SK-N-MC (cell line): ENCODE measurements around the gene PGAM5.

Experiments
- DNase-seq: peaks from one replicate; pipeline ENCODE4 v3.0.0-alpha.2; 2011; ENCODE audit warnings: low read depth, low spot score
- H3K27ac ChIP-seq: fragments of 200-600 bp; sonication (generic); 2 replicates; pipeline ENCODE4 v1.5.1; 2016; ENCODE audit warnings: mixed run types
- H3K36me3 ChIP-seq: fragments of 200-600 bp; sonication (generic); 2 replicates; pipeline ENCODE4 v1.6.1; 2017; ENCODE audit warnings: antibody characterized with exemption, low read length, mixed read lengths; ENCODE audit not compliant: insufficient read depth
- H3K4me3 ChIP-seq: fragments of 200-600 bp; sonication (generic); 2 replicates; pipeline ENCODE4 v1.5.1; 2016
- H3K9ac ChIP-seq: fragments of 200-600 bp; sonication (generic); 2 replicates; pipeline ENCODE4 v1.8.0; 2017; ENCODE audit warnings: mixed run types, mixed read lengths; ENCODE audit not compliant: insufficient read length
- H3K9me3 ChIP-seq: fragments of 200-600 bp; sonication (generic); 2 replicates; pipeline ENCODE4 v1.6.1; 2017; ENCODE audit warnings: low read depth, mild to moderate bottlenecking, antibody characterized with exemption, low read length, moderate library complexity, mixed read lengths
- EZH2 ChIP-seq: fragments of 200-600 bp; sonication (generic); IDR thresholded peaks from one replicate; pipeline ENCODE4 v1.6.1; 2017; ENCODE audit warnings: antibody characterized with exemption
- FOXP2 ChIP-seq: optimal IDR thresholded peaks from 2 replicates; pipeline ENCODE3; 2011; ENCODE audit warnings: mild to moderate bottlenecking, moderate library complexity; ENCODE audit not compliant: insufficient read depth; ENCODE audit errors: extremely low read length, control extremely low read depth
- POLR2AphosphoS5 ChIP-seq: IDR thresholded peaks from 2 replicates; pipeline ENCODE4 v1.6.1; 2012; ENCODE audit warnings: mild to moderate bottlenecking, low read depth, low read length, borderline replicate concordance

Gene PGAM5

GRCh38 chr12:132771126-132771838 is 60.6 kb downstream of the PGAM5 start:
- Histone ChIP-seq H3K36me3 (peaks cover 20% of the 10 kb centered on the region; the same call in 1 of the 2 replicates), H3K27ac (no peak overlapping the region), H3K9ac (no peak overlapping the region), H3K4me3 (no peak overlapping the region), H3K9me3 (no peaks in the 10 kb centered on the region)
- no peak for DNase-seq
- TF ChIP-seq EZH2 (no peak), POLR2AphosphoS5 (no peak), FOXP2 (no peak)
